ENCODE results near the gene PRSS12.
A peak's percentile ranks its signal among the peaks of the same experiment; 100 is the strongest.
"Not testable (repeated sequence)": the region's sequence is repeated elsewhere in the genome, so short reads cannot be mapped to it uniquely, and the experiment has no call there.

PRSS12 gene

DNA sequence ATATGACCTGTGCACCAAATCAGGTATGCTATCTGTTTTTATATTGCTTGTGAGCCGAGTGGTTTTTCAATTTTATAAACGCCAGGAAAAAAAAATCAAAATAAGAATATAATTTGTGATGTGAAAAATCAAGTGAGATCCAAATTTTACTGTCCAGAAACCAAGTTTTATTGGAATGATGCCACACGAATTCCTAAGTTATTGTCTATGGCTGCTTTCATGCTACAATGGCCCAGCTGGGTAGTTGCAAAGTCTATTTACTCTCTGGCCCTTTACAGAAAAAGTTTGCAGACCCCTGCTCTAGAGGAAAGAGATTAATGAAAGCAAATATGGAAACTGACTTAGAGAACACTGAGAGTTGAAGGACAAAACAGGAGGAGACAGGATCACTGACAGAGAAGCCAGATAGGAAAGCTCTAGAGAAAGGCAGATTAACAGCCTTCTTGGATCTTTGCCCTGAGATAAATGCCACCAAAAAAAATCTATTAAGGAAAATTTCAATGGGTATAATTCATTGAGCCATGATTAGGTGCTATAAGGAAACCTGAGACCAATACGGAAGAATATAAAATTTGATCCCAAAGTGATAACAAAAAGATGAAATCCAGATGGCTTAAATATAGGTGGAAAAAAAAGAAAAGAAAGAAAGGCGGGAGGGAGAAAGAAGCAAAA lies 29.8 kb downstream of the PRSS12 start:
- no peak for DNase-seq

DNA sequence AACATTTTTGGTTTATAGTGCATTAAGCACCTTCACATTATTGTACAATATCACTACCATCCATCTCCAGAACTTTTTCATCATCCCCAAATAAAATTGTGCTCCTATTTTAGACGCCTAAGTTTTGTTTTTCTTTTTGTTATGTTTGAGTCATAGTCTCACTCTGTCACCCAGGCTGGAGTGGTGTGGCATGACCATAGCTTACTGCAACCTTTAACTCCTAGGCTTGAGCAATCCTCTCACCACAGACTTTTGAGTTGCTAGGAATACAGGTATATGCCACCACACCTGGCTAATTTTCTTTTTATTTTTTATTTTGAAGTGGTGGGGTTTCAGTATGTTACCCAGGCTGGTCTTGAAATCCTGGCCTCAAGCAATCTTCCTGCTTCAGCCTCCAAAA lies 33.9 kb downstream of the PRSS12 start:
- DNase-seq = no peak

- DNase-seq = no peak
Observed at GRCh38 chr4:118317691-118318090, 35.1 kb downstream of the PRSS12 start.

GRCh38 chr4:118314221-118314620 lies 38.6 kb downstream of the PRSS12 start:
- DNase-seq = no peak

- DNase-seq = no peak
Observed at GRCh38 chr4:118313098-118313497, 39.7 kb downstream of the PRSS12 start.

DNA sequence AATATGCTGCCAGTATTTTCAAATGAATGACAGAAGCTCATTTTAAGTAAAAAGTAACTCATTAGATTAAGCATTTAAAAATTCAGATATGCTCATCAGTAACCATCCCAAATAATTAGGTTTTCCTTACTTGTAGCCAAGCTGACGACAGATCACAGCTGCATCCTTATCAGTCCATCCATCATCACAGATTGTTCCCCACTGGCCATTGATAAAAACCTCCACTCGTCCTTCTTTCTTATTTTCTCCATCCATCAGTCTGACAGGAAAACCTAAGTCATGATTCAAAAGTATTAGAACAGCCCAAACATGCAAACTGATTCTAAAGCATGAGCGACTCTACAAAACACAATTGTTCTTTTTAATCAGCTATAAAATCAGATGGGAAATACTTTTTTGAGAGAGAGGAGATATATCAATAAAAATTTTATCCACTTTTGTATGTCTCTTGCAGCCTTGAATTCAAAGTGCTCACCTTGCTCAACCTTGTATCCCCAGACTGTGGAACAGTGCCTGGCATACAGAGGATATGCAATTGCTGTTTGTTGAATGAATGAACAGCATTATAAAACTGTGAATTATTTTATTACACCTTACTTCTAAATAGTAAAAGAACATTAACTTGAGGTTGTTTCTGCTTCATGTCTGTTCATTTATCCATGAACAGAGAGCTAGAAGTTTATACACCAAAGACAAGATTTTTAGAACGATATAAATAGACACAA lies 44.3 kb downstream of the PRSS12 start:
- DNase-seq = no peak

DNA sequence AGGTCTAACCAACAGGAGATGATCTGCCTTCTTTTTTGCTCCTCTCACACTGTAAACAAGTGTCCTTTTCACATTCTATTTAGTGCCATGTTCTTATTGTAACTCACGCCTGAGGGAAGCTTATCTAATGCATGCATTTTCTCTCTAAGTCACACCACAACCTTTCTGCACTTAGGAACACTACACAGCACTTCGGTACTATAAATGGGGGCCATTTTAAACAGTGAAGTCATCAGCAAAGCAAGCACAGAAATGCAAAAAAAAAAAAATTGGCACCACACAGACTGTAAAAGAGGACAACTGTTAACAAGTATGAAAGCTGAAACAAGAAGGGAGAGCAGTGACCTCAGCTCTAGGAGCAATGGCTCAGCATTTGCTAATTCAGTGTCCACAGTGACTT lies 45.2 kb downstream of the PRSS12 start:
- DNase-seq = no peak

DNA sequence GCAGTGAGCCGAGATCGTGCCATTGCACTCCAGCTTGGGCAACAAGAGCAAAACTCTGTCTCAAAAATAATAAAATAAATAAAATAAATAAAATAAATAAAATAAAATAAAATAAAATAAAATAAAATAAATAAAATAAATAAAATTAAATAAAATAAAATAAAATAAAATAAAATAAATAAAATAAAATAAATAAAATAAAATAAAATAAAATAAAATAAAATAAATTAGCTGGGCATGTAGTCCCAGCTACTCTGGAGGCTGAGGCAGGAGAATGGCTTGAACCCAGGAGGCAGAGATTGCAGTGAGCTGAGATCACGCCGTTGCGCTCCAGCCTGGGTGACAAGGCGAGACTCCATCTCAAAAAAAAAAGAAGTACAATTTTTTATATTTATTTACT lies 53.2 kb downstream of the PRSS12 start:
- not testable (repeated sequence) for DNase-seq

- DNase-seq = no peak
Observed at GRCh38 chr4:118296729-118297128, 56.1 kb downstream of the PRSS12 start.

DNA sequence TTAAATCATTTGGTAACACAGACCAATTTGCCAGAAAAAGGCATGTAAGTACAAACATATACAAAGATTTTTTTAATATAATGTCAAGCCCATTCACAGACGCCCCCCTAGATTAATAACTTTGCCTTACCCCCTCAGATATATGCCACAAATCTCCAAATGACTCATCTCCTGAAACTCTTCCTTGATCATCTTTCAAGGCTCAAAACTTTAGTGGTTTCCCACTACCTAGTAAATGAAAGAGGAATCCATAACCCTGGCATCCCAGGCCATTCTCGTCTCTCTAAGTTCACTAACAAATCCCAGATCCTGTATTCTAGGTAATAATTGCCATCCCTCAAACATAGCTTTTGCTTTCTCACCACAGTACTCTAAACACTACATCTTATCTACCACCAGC lies 61.9 kb downstream of the PRSS12 start:
- no peak for DNase-seq

DNA sequence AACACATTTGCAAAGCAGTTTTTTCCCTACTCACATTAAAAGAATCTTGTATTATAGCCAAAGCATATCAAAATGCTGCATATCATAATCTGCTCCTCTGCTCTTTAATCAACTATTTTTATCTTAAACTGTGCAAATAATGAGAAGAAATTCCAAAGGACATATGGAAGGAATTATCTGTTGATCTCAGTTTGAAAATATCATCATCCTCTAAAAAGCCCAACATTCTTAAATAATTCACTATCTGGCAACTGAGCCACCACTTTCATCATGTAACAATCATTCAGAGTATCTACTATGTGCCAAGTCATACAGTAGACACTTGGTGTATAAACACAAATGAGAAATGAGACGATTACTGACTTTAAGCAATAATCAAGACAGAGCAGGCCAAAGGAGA lies 63.0 kb downstream of the PRSS12 start:
- no peak for DNase-seq

DNA sequence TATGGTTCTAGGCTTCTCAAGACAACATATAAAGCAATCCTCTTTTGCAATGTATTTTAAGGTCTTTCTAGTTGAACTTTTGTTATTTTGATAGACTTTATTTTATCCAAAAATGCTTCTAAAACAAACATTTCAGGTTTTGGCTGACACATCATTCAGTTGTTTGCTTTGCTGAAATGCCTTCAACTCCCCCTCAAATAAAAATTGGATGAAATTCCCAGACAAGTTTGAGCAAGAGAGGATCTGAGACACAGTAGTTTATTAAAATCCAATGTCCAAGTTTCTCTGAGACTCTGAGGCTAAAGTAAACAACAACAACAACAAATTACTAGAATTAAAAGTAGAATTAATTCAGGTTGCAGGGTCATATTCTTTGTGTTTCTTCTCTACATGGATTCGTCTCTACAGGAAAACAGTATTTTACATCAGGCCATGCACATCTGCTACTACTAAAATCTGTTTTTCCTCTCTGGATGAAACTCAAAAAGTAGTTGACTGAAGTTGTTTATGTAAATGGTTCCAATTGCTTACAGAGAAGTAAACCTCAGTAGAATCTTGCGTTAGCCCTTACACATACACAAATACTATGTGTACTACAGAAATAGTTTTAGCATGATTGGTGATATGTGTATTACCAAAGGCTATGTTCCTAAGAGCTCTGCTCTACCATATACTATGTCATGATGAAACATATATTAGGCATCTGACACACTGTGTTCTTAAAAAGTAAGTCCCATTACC lies 64.9 kb downstream of the PRSS12 start:
- no peak for DNase-seq

DNA sequence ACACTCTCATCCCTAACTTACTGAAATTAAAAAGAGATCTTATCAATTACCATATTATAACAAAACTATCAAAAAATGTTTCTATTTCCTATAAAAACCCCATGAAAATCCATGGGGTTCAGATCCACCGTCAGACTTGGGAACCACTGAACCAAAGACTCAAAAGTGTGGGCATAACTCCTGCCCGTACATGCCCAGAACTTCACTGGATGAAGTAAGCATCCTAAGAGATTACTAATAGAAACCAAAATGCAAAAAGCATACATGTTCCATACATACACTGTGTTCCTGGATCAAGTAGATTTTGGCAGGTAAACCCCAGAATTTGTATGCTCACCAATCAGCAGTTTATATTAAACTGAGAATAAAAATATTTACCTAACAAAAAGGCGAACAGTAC lies 66.1 kb downstream of the PRSS12 start:
- DNase-seq = no peak

GRCh38 chr4:118285931-118286330 lies 66.9 kb downstream of the PRSS12 start:
- DNase-seq = no peak

DNA sequence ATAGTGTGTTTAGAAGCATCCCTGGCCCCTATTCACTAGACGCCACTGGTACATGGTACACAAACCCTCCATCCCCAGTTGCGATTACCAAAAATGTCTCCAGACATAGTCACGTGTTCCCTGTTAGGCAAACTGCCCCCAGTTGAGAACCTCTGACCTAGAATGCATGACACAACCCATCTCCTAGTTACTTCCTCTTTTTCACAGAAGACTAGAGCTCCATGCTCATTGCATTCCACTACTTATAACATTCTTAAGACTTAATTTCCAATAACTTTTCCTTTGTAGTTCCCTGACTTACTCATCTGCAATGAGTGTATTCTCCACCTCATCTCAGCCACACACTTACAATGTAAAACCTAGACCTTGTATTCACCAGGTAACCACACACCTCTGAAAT lies 68.6 kb downstream of the PRSS12 start:
- DNase-seq = no peak

DNA sequence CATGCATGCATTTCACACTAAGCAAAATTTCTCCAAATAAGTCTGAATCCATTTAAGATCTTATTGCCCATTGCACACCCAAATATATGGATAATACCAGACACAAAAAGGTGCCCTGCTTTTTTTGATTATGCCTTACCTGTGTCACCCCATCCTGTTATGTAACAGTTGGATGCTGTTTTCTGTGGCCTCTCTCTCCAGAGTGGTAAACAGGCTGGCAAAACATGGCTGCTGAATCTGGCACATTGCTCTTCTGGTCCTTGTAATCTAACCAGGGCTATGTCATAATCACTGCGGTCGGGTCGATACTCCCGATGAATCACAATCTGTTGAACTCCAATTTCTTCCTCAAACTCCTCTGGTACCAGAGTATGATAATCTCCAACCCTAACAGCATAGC lies 70.1 kb downstream of the PRSS12 start:
- DNase-seq = no peak

GRCh38 chr4:118281611-118282442 lies 71.0 kb downstream of the PRSS12 start:
- DNase-seq = no peak

DNA sequence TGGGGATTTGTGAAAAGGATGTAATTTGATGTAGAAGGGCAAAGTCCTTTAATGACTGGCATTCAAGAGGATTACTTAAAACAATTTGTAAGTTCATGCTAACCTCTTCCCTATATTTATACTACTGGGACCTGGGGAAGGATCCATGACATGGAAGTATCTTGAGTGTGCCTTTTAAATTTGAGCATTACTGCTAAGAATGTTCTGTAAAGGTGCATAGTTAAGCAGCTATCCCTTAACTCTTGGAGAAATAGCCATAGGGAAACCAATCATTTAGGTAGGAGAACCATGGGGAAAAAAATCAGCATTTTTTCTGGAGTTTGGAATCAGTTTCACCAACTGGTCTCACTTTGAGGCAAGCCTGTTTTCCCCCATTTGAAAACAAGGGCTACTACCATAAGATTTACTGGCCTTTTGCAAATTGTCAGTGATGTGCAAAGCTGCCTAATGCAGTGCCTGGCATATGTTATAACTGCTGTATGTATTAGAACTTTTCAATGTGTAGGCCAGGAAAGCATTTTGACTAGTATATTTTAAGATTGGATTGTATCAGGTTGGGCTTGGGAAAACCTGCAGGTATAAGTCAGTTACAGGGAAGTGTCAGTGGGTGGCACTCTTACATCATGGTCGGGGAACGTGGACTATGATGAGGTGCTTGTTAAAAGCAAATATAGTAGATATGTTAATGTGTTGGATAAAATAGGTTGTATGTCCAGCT lies 72.1 kb downstream of the PRSS12 start:
- peak in 4 of 6 experiments; percentile 10 to 42 (median 28) for DNase-seq

GRCh38 chr4:118279920-118280432 lies 72.8 kb downstream of the PRSS12 start:
- DNase-seq = no peak

DNA sequence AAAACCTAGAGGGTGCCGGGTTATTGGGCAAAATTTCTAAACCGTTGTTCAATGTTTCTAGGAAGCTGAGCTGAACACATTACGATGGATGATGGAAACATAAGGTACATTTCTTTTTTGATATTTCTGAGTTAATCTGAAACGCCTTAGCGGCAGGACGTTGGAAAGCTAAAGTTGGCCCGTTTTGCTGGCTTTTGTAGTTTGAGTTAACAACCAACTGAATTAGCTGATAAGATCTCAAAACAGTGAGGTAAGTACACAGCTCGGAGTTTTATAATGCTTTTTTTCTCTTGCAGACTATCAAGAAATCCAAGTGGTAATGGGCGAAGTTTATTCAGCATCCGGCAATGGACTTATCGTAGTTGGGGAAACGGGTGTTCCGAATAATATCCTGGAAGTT lies 73.5 kb downstream of the PRSS12 start:
- DNase-seq = peak in 5 of 6 experiments; percentile 1 to 72 (median 48)

GRCh38 chr4:118278473-118279274 lies 74.1 kb downstream of the PRSS12 start:
- DNase-seq = peak; percentile 91 to 98 (median 95)
